ENCODE data around the gene UTP11.
A peak's percentile ranks its signal among the peaks of the same experiment; 100 is the strongest.

Gene UTP11

DNA sequence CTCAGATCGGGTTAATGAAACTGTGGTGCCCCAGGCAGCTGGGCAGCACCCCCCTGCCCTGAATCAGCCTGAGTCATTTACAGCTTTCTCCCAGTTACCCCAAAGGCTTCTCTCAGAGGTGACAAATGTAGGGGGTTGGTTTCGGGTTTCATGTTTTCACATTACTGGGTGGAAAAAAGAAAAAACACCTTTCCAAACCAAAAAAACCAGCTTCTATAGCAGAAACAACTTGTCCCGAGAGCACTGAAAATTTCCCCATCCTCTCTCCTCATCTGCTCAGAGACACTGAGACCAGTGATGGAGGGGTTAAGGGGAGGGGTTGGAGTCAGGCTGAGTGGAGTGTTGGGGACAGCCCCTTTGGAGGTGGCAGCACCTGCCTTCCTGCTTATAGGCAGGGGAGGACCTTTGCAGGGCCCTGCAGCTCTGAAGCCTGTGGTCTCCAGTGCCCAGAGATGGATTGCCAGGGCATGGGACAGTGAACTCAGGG lies 15.6 kb downstream of the UTP11 start:
- no peak for DNase-seq (ENCODE audit: extremely low spot score)
- TF ChIP-seq ELF4 (IDR thresholded peaks at IDR 0.05) (no peak), TARDBP (IDR thresholded peaks at IDR 0.05) (no peak), L3MBTL2 (conservative IDR thresholded peaks at IDR 0.05) (no peak), SUZ12 (IDR thresholded peaks at IDR 0.05) (no peak), CTBP1 (IDR thresholded peaks at IDR 0.05; ENCODE audit: borderline replicate concordance) (no peak), LEF1 (IDR thresholded peaks at IDR 0.05; ENCODE audit: borderline replicate concordance) (no peak), FOXA1 (IDR thresholded peaks at IDR 0.05) (no peak), SP1 (IDR thresholded peaks at IDR 0.05) (no peak), NFRKB (IDR thresholded peaks at IDR 0.05) (no peak), HDGF (IDR thresholded peaks at IDR 0.05; ENCODE audit: borderline replicate concordance) (no peak), FOXM1 (IDR thresholded peaks at IDR 0.05; ENCODE audit: borderline replicate concordance) (no peak), ARNT (IDR thresholded peaks at IDR 0.05) (no peak), ZNF384 (IDR thresholded peaks at IDR 0.05) (no peak), FOXK2 (IDR thresholded peaks at IDR 0.05) (no peak), BHLHE40 (IDR thresholded peaks at IDR 0.05; ENCODE audit: borderline replicate concordance) (no peak)
- TF ChIP-seq, protein P1, sequence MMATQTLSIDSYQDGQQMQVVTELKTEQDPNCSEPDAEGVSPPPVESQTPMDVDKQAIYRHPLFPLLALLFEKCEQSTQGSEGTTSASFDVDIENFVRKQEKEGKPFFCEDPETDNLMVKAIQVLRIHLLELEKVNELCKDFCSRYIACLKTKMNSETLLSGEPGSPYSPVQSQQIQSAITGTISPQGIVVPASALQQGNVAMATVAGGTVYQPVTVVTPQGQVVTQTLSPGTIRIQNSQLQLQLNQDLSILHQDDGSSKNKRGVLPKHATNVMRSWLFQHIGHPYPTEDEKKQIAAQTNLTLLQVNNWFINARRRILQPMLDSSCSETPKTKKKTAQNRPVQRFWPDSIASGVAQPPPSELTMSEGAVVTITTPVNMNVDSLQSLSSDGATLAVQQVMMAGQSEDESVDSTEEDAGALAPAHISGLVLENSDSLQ (IDR thresholded peaks at IDR 0.05), result no peak
- POLR2A ChIA-PET, result interaction anchor here (0.8 to 1.3 kb wide), 3 partner anchors 15 to 220 kb away, joined by 3 read pairs; partner anchors contain the start of genes C1orf122 and YRDC
- CTCF ChIA-PET, result interaction anchor here (1.2 to 1.3 kb wide), 2 partner anchors 11 to 44 kb away, joined by 3 to 6 read pairs; no protein-coding TSS in a partner anchor

DNA sequence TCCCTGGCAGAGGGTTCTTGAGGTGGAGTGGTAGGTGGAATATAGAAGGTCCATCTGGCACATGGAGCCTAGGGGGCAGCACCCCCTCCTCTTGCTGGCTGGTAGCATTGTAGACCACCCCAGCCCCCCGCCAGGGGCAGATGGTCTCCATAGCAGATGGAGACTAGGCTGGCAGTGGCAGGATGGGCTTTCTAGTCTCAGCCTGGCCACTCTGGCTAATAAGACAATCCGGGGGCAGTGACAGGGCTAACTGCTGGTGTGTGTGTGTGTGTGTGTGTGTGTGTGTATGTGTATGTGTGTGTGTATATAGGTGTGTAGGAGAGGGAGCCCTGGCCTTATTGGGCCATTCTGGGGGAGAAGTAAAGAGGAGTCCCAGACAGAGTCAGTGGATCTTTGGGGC lies 16.1 kb downstream of the UTP11 start:
- DNase-seq (ENCODE audit: extremely low spot score), result no peak
- ChIA-PET CTCF (interaction anchor here (0.7 to 1.3 kb wide), 5 partner anchors 9 to 43 kb away, joined by 3 to 6 read pairs (median 3); no protein-coding TSS in a partner anchor), POLR2A (interaction anchor here (0.8 to 1.9 kb wide), 3 partner anchors 16 to 221 kb away, joined by 3 to 7 read pairs (median 3); partner anchors contain the start of genes C1orf122, POU3F1 and YRDC)
- no peak for TF ChIP-seq HDGF (IDR thresholded peaks at IDR 0.05; ENCODE audit: borderline replicate concordance)
- TF ChIP-seq ELF4 (IDR thresholded peaks at IDR 0.05), result no peak
- TF ChIP-seq, protein P1 (IDR thresholded peaks at IDR 0.05), result no peak
- TF ChIP-seq FOXM1 (IDR thresholded peaks at IDR 0.05; ENCODE audit: borderline replicate concordance), result no peak

DNA sequence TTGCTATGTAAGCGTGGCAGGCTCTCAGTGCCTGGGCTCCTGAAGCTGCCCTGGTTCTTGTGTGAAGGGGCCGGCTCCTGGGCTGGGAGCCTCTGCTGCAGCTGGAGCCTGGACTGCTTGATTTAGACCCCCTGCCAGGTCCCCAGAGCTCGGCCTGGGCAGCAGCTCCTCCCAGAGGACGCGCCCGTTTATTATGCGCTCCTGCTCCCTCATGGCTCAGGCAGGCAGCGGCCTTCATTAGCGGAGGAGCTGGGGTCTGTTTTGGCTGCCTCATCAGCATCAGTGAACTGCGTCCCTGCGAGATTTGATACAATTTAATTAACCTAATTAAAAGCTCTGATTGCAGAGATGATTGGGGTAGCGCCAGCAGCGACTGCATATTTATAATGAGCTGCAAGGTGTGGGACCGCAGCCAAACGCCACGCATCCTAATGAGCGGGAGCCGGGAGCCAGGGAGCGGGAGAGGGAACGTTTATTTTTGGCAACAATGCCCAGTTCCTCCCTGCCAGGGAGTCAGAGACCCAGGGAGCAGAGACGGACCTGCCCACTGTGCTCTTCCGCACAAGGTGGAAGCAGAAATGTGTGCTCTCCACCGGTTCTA lies 16.6 kb downstream of the UTP11 start:
- POLR2A ChIA-PET, result interaction anchor here (1.3 to 1.9 kb wide), 2 partner anchors 18 to 221 kb away, joined by 3 to 7 read pairs; partner anchors contain the start of genes C1orf122, POU3F1 and YRDC
- peak; percentile 58 for DNase-seq (ENCODE audit: extremely low spot score)

DNA sequence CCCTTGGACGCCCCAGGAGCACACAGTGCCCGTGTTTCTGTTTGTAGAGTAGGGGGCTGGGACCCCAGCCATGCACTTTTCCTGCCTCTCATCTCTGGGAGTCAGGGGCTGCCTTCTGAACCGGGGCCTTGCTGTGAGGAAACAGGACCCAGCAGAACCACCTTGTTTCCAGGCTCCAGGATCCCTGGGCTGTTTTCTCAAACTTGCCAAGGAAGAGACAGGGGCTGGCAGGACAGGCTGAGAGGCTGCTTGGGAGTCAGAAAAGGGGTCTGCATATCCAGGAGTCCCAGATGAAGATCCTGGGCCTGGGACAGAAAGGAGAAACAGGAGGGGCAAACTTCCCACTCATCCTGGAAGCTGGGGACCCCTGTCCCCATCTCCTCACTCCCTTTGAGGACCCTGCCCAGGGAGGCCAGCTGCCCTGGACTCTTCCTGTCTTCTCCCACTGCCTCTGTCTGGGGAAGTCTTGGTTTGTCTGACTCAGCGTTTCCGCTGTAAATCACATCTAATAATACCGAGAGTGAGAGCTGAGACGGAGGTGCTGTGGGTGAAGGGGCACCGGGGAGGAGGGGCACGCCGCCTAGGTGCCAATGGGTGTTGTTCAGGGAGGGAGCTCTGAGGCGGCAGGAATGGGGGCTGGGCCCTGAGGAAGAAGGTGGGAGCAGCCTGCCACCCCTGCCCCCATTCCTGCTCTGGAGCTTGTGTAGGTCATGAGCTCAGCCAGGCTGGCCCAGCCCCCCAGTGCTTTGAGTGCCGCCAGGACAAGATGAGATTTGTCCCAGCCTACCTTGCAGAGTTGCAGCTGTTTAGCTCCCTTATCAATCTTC lies 17.4 kb downstream of the UTP11 start:
- ChIA-PET POLR2A (interaction anchor here (1.3 to 1.9 kb wide), 2 partner anchors 17 to 222 kb away, joined by 3 to 7 read pairs; partner anchors contain the start of genes C1orf122, POU3F1 and YRDC), CTCF (interaction anchor here (0.5 to 1.2 kb wide), 5 partner anchors 8 to 1161 kb away, joined by 3 to 6 read pairs (median 6); no protein-coding TSS in a partner anchor)

More for the DNA sequence above, 16.6 kb downstream of the UTP11 start:
- TF ChIP-seq SP1 (IDR thresholded peaks at IDR 0.05), result no peak
- no peak for TF ChIP-seq LEF1 (IDR thresholded peaks at IDR 0.05; ENCODE audit: borderline replicate concordance)
- TF ChIP-seq ZNF384 (IDR thresholded peaks at IDR 0.05), result no peak
- no peak for TF ChIP-seq L3MBTL2 (conservative IDR thresholded peaks at IDR 0.05)
- no peak for TF ChIP-seq ARNT (IDR thresholded peaks at IDR 0.05)
- TF ChIP-seq NFRKB (IDR thresholded peaks at IDR 0.05), result no peak
- TF ChIP-seq BHLHE40 (IDR thresholded peaks at IDR 0.05; ENCODE audit: borderline replicate concordance), result no peak
- TF ChIP-seq SUZ12 (IDR thresholded peaks at IDR 0.05), result no peak
- no peak for TF ChIP-seq HDGF (IDR thresholded peaks at IDR 0.05; ENCODE audit: borderline replicate concordance)
- TF ChIP-seq, protein P1 (IDR thresholded peaks at IDR 0.05), result no peak
- no peak for TF ChIP-seq FOXM1 (IDR thresholded peaks at IDR 0.05; ENCODE audit: borderline replicate concordance)
- CTCF ChIA-PET, result interaction anchor here (0.5 to 1.3 kb wide), 6 partner anchors 8 to 1162 kb away, joined by 3 to 6 read pairs (median 3); no protein-coding TSS in a partner anchor

DNA sequence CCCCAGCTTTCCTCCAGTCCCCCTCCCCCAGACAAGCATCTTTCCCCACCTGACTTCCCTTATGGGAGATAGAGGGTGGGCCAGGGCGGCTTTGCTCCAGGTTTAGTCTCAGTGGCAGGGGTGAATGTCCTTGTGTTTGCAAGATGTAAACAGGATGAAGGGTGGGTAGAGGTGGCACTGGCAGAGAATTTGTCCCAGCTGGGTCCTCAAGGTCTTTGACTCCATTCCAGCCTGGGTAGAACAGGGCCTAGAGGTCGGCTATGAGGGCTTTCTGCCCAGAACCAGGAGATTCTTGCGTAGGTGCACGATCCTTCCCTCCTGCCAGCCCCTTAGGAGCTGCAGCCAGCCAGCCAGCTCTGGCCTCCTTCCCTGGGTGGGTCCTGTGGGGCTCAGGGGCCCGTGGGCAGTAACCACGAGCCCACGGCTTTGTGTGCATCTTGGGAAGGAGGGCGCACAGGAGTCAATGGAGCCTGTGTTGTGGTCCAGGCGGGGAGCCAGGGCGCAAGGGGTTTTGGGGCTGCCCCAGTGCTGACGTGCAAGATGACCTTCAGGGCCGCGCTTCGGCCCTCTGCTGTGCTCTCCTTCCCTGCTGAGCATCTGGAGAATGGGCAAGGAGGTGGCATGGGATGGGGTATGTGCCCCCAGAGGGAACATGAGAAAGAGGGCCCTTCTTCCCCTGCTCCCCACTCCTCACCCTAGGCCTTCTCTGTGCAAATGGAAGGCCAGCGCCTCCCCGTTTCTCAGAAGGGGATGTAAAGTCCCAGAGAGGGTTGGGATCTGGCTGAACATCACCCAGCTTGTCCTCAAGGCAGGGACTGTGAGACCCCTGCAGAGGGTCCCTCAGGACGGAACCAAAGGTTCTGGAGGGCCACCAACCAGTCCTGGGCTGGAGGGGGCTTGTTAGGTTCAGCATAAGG lies 18.3 kb downstream of the UTP11 start:
- no peak for TF ChIP-seq ZNF384 (IDR thresholded peaks at IDR 0.05)
- no peak for TF ChIP-seq FOXM1 (IDR thresholded peaks at IDR 0.05; ENCODE audit: borderline replicate concordance)
- no peak for TF ChIP-seq SP1 (IDR thresholded peaks at IDR 0.05)
- TF ChIP-seq NFRKB (IDR thresholded peaks at IDR 0.05), result no peak
- TF ChIP-seq LEF1 (IDR thresholded peaks at IDR 0.05; ENCODE audit: borderline replicate concordance), result no peak
- TF ChIP-seq L3MBTL2 (conservative IDR thresholded peaks at IDR 0.05), result no peak
- no peak for DNase-seq (ENCODE audit: extremely low spot score)
- CTCF ChIA-PET, result interaction anchor here (0.7 to 1.2 kb wide), 2 partner anchors 12 to 41 kb away, joined by 6 read pairs; no protein-coding TSS in a partner anchor
- POLR2A ChIA-PET, result interaction anchor here (1.9 kb wide), 1 partner anchor 16 kb away, joined by 7 read pairs; the partner anchor contains the start of gene POU3F1

More for the DNA sequence above, 17.4 kb downstream of the UTP11 start:
- TF ChIP-seq L3MBTL2 (conservative IDR thresholded peaks at IDR 0.05), result no peak
- DNase-seq (ENCODE audit: extremely low spot score), result no peak
